CD14-positive monocyte (primary cell): ENCODE data around the gene FBXW7. TPM values are rescaled to one million over a fixed set of nuclear protein-coding genes. Genes with fewer than 3 reads are reported as not detected.

Source experiments
- DNase-seq, 3 donors: peaks; one replicate each; pipeline ENCODE4 v3.0.0-alpha.2; 2011 to 2022
- H2AFZ ChIP-seq: 2 replicates; pipeline ENCODE4 v1.6.0; 2012; ENCODE audit warnings: mild to moderate bottlenecking, low read depth, low read length, inconsistent platforms; ENCODE audit not compliant: insufficient read depth, poor library complexity, severe bottlenecking
- H3K27ac ChIP-seq, 2 donors: 1 replicate in 1 of 2; 2 replicates in 1 of 2; pipeline ENCODE4 v1.5.1; 2012 to 2013; ENCODE audit warnings: low read length in 2 of 2, control low read depth in 1 of 2, inconsistent platforms in 1 of 2, low read depth in 1 of 2, mild to moderate bottlenecking in 1 of 2
- H3K27me3 ChIP-seq, 2 donors: one replicate each; pipeline versions ENCODE4 v1.6.0 to v1.6.1; 2011 to 2013; ENCODE audit warnings: low read length in 2 of 2; ENCODE audit not compliant: control insufficient read depth in 2 of 2, insufficient read depth in 2 of 2
- H3K36me3 ChIP-seq, 2 donors: replicated peaks in 1 of 2; 1 replicate in 1 of 2; 2 replicates in 1 of 2; pipeline versions ENCODE4 v1.5.1 to v1.6.1; 2012 to 2013; ENCODE audit warnings: low read length in 2 of 2, control low read depth in 1 of 2, inconsistent platforms in 1 of 2, mild to moderate bottlenecking in 1 of 2; ENCODE audit not compliant: insufficient read depth in 2 of 2, control insufficient read depth in 1 of 2
- H3K4me1 ChIP-seq, 2 donors: 1 replicate in 1 of 2; 2 replicates in 1 of 2; pipeline versions ENCODE4 v1.5.1 to v1.6.1; 2012 to 2013; ENCODE audit warnings: low read length in 2 of 2, control low read depth in 1 of 2, inconsistent platforms in 1 of 2, mild to moderate bottlenecking in 1 of 2, moderate library complexity in 1 of 2; ENCODE audit not compliant: insufficient read depth in 2 of 2, control insufficient read depth in 1 of 2
- H3K4me2 ChIP-seq: replicated peaks from 2 replicates; pipeline ENCODE3; 2012; ENCODE audit warnings: low read length, moderate library complexity, mild to moderate bottlenecking; ENCODE audit not compliant: poor library complexity, severe bottlenecking; ENCODE audit errors: extremely low read depth
- H3K4me3 ChIP-seq, 3 experiments: fragments of 200-600 bp in 1 of 3; sonication (generic) in 1 of 3; replicated peaks in 1 of 3; 1 replicate in 2 of 3; 2 replicates in 1 of 3; pipeline ENCODE4 v1.5.1; 2011 to 2013; ENCODE audit warnings: low read length in 3 of 3, mild to moderate bottlenecking in 3 of 3, control low read depth in 2 of 3, low read depth in 2 of 3, inconsistent platforms in 1 of 3, moderate library complexity in 1 of 3
- H3K79me2 ChIP-seq: 2 replicates; pipeline ENCODE4 v1.6.0; 2012; ENCODE audit warnings: mild to moderate bottlenecking, control low read depth, inconsistent platforms, low read length, moderate library complexity; ENCODE audit not compliant: insufficient read depth
- H3K9ac ChIP-seq: 2 replicates; pipeline ENCODE4 v1.6.0; 2017; ENCODE audit warnings: low read length, mild to moderate bottlenecking; ENCODE audit not compliant: insufficient read depth, poor library complexity, severe bottlenecking
- H3K9me3 ChIP-seq, 2 donors: replicated peaks in 1 of 2; 1 replicate in 1 of 2; 2 replicates in 1 of 2; pipeline versions ENCODE4 v1.5.1 to v1.6.1; 2012 to 2013; ENCODE audit warnings: low read length in 2 of 2, control low read depth in 1 of 2; ENCODE audit not compliant: control insufficient read depth in 1 of 2, insufficient read depth in 1 of 2
- H4K20me1 ChIP-seq: 2 replicates; pipeline ENCODE4 v1.6.0; 2012; ENCODE audit warnings: mild to moderate bottlenecking, low read length, control low read depth, moderate library complexity; ENCODE audit not compliant: insufficient read depth
- H3K27ac Mint-ChIP-seq, 7 donors: one replicate each; pipeline ENCODE4 v1.8.0; 2020; ENCODE audit warnings: mild to moderate bottlenecking in 7 of 7, mixed read lengths in 7 of 7, moderate library complexity in 6 of 7, inconsistent platforms in 2 of 7
- H3K27me3 Mint-ChIP-seq, 3 donors: one replicate each; pipeline ENCODE4 v1.8.0; 2021 to 2022; ENCODE audit warnings: low read depth in 3 of 3, mild to moderate bottlenecking in 3 of 3, mixed read lengths in 3 of 3, moderate library complexity in 3 of 3, inconsistent platforms in 1 of 3
- H3K36me3 Mint-ChIP-seq, 2 donors: one replicate each; pipeline ENCODE4 v1.8.0; 2020; ENCODE audit warnings: mixed read lengths in 2 of 2, inconsistent platforms in 1 of 2, mild to moderate bottlenecking in 1 of 2
- H3K4me1 Mint-ChIP-seq: one replicate; pipeline ENCODE4 v1.8.0; 2020; ENCODE audit warnings: mild to moderate bottlenecking, mixed read lengths
- H3K4me3 Mint-ChIP-seq, 2 donors: one replicate each; pipeline ENCODE4 v1.8.0; 2020; ENCODE audit warnings: mild to moderate bottlenecking in 2 of 2, mixed read lengths in 2 of 2, moderate library complexity in 1 of 2
- H3K9me3 Mint-ChIP-seq, 7 donors: one replicate each; pipeline ENCODE4 v1.8.0; 2020 to 2022; ENCODE audit warnings: mixed read lengths in 7 of 7, mild to moderate bottlenecking in 6 of 7, moderate library complexity in 6 of 7, inconsistent platforms in 2 of 7
- WGBS: methylation state at CpG from one replicate; pipeline ENCODE4 v1.1.5; 2013; ENCODE audit warnings: missing lambda C conversion rate; ENCODE audit not compliant: insufficient coverage; 5-methylcytosine and 5-hydroxymethylcytosine counted together
- intact Hi-C, 2 donors: fragments of 100-400 bp; cut with micrococcal nuclease; formaldehyde crosslinking; loops; one replicate each; pipeline versions ENCODE4 v1.15.0 to v1.15.1; 2023
- polyA plus RNA-seq, 3 donors: library from polyadenylated mRNA; depleted of rRNA in 1 of 3; unstranded in 2 of 3; stranded (reverse) in 1 of 3; fragments of 300-500 nt in 2 of 3; fragments of >200 nt in 1 of 3; fragmentation: Illumina TruSeq in 2 of 3; gene quantifications; 1 replicate in 2 of 3; 2 replicates in 1 of 3; pipeline ENCODE4 v1.2.3, GENCODE V29; 2012 to 2021
- TF ChIP-seq, protein P1 (sequence below): fragments of 200-600 bp; IDR thresholded peaks from one replicate; pipeline ENCODE4 v1.8.0; 2022; ENCODE audit warnings: antibody characterized with exemption, mild to moderate bottlenecking

Gene FBXW7
- polyA plus RNA-seq, 3 donors, result 25.1 to 44.9 (median 35.6) TPM

DNA sequence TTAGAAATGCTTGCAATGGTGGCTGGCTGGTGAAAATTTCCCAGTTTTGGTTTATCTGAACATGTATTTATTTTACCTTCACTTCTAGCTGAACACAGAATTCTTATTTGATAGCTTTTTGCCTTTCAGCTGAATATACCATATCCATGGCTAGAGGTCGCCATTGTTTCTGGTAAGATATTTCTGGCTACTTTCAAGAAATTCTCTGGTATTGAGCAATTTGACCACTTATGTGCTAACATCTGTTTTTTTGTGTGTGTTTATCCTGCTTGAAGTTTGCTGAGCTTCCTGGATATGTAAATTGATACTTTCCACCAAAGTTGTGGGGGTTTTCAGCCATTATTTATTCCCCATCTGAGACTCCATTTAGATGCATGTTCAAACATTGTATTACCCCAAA, 75.4 kb downstream of the FBXW7 start:
- no CpG with 5 or more reads among the region's 1 CpG for WGBS
- Histone ChIP-seq H3K4me1 (peaks cover 71 to 78% of the 10 kb centered on the region in 2 donors), H3K4me3 (peak overlapping the region in 1 of 3 experiments; percentile 25), H2AFZ (no peak overlapping the region), H3K36me3 (no peaks in the 10 kb centered on the region), H4K20me1 (peaks cover 12% of the 10 kb centered on the region), H3K79me2 (peaks cover 93% of the 10 kb centered on the region), H3K4me2 (peak overlapping the region; percentile 36), H3K27me3 (no peaks in the 10 kb centered on the region), H3K9ac (no peak overlapping the region), H3K9me3 (no peaks in the 10 kb centered on the region), H3K27ac (peak overlapping the region; percentile 52 to 68)
- intact Hi-C loops, result loop anchor here (10.0 kb wide), 1 partner anchor 74 kb away; the partner anchor contains the start of gene FBXW7 (in 2 of the 2)
- H3K27ac Mint-ChIP-seq, result peak overlapping the region; percentile 73 to 93 (median 85)
- TF ChIP-seq, protein P1, sequence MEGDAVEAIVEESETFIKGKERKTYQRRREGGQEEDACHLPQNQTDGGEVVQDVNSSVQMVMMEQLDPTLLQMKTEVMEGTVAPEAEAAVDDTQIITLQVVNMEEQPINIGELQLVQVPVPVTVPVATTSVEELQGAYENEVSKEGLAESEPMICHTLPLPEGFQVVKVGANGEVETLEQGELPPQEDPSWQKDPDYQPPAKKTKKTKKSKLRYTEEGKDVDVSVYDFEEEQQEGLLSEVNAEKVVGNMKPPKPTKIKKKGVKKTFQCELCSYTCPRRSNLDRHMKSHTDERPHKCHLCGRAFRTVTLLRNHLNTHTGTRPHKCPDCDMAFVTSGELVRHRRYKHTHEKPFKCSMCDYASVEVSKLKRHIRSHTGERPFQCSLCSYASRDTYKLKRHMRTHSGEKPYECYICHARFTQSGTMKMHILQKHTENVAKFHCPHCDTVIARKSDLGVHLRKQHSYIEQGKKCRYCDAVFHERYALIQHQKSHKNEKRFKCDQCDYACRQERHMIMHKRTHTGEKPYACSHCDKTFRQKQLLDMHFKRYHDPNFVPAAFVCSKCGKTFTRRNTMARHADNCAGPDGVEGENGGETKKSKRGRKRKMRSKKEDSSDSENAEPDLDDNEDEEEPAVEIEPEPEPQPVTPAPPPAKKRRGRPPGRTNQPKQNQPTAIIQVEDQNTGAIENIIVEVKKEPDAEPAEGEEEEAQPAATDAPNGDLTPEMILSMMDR, result peak; percentile 50
- peaks cover 0 to 2% (median 0%) of the 10 kb centered on the region in 7 donors for H3K9me3 Mint-ChIP-seq
- peak; percentile 48 to 77 (median 61) for DNase-seq
- H3K36me3 Mint-ChIP-seq, result peaks cover 0 to 5% of the 10 kb centered on the region in 2 donors
- H3K4me3 Mint-ChIP-seq, result peak overlapping the region in 1 of 2 donors; percentile 67
- H3K27me3 Mint-ChIP-seq, result no peaks in the 10 kb centered on the region
- H3K4me1 Mint-ChIP-seq, result peaks cover 74% of the 10 kb centered on the region

GRCh38 chr4:152459326-152459725, 76.6 kb downstream of the FBXW7 start:
- peak overlapping the region in 1 of 2 donors; percentile 72 for H3K27ac ChIP-seq
- intact Hi-C loops, result loop anchor here in 1 of 2 donors (10.0 kb wide), 1 partner anchor 275 kb away; no protein-coding TSS in a partner anchor
- peaks cover 59 to 67% of the 10 kb centered on the region in 2 donors for H3K4me1 ChIP-seq

More at GRCh38 chr4:152459326-152459725, 76.6 kb downstream of the FBXW7 start:
- Histone ChIP-seq H3K9me3 (no peaks in the 10 kb centered on the region), H2AFZ (no peak overlapping the region), H3K36me3 (no peaks in the 10 kb centered on the region), H3K79me2 (peaks cover 93% of the 10 kb centered on the region), H3K4me2 (peak overlapping the region; percentile 49), H4K20me1 (peaks cover 20% of the 10 kb centered on the region), H3K27me3 (no peaks in the 10 kb centered on the region), H3K9ac (no peak overlapping the region), H3K4me3 (peak overlapping the region in 1 of 3 experiments; percentile 49)
- peak overlapping the region in 5 of 7 donors; percentile 79 to 89 (median 87) for H3K27ac Mint-ChIP-seq
- no peaks in the 10 kb centered on the region for H3K27me3 Mint-ChIP-seq
- no peak for DNase-seq
- peaks cover 0 to 2% (median 0%) of the 10 kb centered on the region in 7 donors for H3K9me3 Mint-ChIP-seq
- peak overlapping the region in 1 of 2 donors; percentile 31 for H3K4me3 Mint-ChIP-seq
- peaks cover 68% of the 10 kb centered on the region for H3K4me1 Mint-ChIP-seq
- TF ChIP-seq, protein P1, result no peak
- H3K36me3 Mint-ChIP-seq, result peaks cover 0 to 5% of the 10 kb centered on the region in 2 donors
- no CpG with 5 or more reads among the region's 1 CpG for WGBS
